EL (cell line): ENCODE measurements around the gene HOXA1.

ENCODE experiments used
- DNase-seq: peaks from one replicate; pipeline ENCODE4 v3.0.0-alpha.2; 2016

HOXA1 gene

DNA sequence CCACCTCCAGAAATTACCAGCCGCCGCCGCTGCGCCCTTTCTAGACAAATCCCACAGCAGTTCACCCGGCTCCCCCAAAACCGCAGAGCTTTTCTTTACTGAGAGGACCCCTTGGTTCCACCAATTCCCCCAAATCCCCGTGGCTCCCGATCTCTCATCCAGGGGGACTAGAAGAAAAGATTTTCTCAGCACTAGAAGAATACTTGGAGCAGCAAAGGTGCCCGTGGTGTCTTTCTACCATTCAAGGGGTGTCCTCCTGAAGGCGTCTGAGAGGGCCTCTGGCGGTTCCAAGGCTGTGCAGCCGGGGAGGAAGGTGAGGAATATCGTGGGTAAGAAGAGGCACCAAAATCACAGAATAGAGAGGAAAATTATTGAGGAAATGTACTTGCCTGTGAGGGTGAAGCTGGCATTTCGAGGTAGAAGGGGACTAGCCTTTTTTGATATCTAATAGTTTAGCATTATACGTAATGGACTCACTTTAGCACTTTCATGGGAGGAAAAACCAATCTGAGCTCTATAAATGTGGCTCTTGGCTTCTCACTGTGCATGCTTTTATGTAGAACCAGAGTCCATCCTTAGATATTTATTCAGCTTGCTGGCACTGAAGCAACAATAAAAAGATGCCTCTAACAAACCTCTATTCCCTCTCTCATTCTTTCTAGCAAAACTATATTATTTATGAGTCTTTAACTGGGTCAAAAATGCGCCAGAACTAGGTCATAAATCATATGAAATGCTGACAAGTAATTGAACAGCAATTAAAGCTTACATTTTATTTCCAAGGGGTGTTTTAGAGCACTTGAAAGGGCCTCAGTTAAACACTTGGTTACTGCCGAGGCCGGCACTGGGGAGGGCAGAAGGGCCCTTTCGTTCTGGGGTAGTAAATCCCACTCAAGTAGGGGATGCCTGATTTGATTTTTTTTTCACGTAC is 20.5 kb upstream of the HOXA1 start:
- DNase-seq: no peak

DNA sequence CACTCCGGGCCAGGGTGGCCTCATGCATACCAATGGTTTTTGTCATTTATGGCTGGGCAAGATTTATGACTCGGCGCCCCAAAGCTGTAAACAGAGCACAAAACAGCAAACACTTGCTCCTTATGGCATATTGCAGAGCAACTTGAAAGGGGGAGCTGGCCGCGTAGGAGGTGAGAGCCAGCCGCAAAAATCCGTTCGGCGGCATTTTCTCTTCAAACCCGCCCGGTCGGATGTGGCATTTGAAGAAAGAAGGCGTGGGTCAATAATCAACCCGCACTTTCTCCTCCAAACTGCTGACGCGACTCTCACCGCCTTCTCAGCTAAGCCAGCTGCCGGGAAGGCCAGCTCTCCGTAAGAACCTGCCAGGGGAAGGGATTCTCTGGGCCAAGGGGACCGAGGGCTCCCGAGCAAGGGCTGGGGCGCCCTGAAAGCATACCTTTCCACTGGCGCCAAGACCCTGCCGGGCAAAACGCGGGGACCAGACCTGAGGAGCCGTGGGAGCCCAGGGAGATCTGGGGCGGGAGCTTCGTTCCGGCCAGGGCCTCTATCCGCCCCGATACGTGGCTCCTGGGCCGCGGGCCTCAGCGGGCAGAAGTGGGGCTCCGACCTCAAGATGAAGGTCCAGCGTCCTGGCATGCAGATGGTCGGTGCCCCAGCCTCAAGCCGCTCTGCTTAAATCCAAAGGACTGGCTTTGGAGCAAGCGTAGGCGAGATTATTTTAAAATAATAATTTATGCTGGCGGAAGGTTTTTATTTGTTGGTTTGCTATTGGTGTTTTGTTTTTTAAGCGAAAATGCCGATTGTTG is 19.6 kb upstream of the HOXA1 start:
- DNase-seq: peak; percentile 86

DNA sequence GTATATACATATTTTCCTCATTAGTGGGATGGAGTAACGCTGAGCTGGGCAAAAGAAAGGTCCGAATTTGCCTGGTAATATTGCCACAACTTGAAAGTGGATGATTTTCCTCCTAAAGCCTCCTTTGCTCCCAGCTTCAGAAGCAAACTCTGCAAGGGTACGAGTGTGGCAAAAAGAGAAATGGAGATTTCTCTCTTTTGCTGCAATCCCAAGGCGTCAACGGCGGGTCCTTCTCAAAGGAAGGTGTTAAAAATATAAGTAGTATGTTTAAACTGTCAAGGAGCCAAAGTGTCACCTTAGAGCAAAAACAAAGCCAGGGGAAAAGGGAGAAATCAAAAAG is 19.1 kb upstream of the HOXA1 start:
- DNase-seq: no peak

GRCh38 chr7:27113991-27114769 is 18.4 kb upstream of the HOXA1 start:
- no peak for DNase-seq

- DNase-seq: no peak
Observed at GRCh38 chr7:27112955-27113949, 17.5 kb upstream of the HOXA1 start.

DNA sequence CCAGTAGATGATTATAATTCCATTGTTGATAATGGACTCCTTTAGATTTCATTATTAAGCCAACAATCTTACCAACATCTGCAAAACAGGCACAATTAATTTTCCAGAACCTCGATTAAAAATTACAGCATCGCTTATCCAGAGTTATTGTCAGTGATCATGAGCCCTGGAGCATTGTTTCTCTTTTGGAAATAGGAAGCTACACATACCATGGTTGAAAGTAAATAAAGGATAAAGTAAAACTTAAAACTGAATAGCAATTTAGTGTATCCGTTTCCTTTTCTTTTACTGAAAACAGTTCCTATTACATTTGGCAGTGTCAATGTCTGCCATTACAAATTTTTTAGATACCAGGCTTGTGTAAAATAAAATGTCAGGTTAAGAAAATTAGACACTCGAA is 16.6 kb upstream of the HOXA1 start:
- no peak for DNase-seq

GRCh38 chr7:27111751-27112277 is 16.0 kb upstream of the HOXA1 start:
- DNase-seq: no peak

DNA sequence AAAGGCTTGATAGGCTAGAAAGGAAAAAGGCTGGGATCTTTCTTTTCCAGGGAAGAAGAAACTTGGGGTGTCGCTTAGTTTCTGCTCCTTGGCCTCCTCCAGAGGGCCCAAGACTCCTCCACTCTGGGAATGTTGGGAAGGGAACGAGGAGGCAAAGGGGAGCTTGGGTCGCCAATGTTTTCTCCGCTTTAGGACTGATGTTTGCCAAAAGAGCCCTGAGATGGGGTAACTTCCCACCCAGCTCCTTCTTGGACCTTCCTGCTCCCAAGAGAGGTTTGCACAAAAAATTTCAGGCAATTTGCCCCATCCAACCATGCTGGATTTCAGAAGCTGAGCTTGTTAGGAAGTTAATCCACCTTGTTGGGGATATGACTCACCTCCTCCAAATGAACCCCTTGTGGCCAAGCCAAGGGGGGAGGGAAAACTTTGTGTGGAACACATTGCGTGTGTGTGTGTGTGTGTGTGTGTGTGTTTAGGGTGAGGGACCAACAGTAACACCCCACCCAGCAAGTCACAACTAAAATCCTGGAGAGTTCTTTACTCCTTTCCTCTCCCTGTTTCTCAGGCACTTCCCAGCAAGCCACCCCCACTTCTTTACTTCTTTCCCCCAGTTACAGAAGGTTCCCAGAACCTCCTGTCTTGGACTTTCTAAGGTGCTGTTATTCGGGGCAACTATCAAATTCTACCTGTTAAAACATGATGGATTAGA is 15.4 kb upstream of the HOXA1 start:
- peak; percentile 53 for DNase-seq

- DNase-seq: peak; percentile 83
Observed at GRCh38 chr7:27110186-27111031, 14.6 kb upstream of the HOXA1 start.

DNA sequence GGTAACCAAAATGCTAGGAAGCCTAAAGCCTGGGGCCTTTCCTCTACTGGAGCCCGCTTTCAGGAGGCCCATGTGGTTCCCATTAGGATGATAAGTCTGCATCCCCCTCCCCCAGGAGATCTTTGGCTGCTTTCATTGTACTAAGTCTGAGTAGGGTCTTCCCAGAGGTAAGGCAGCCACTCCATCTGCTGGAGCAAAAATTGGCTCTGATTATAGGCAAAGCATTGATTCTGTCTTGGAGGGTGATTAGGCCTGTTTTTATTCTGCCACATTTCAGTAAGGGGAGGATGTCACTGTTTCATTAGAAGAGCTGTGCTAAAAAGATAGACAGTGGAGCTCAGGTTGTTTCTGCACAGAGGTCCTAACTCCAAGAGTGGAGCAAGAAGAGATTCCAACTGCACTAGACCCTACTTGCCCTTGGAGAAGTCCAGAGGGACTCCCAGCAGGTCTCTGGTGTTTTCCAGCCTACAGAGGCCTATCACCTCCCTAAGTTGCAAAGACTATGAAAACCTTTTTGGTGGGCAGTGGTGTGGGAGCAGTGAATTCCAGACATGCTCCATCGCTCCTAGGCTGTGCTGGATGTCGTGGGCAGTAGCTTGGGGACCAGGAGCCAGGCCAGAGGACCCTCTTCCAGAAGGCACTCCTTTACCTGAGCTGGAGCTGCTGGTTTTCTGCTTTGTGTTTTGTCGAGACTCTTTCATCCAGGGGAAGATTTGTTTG is 13.8 kb upstream of the HOXA1 start:
- DNase-seq: no peak

DNA sequence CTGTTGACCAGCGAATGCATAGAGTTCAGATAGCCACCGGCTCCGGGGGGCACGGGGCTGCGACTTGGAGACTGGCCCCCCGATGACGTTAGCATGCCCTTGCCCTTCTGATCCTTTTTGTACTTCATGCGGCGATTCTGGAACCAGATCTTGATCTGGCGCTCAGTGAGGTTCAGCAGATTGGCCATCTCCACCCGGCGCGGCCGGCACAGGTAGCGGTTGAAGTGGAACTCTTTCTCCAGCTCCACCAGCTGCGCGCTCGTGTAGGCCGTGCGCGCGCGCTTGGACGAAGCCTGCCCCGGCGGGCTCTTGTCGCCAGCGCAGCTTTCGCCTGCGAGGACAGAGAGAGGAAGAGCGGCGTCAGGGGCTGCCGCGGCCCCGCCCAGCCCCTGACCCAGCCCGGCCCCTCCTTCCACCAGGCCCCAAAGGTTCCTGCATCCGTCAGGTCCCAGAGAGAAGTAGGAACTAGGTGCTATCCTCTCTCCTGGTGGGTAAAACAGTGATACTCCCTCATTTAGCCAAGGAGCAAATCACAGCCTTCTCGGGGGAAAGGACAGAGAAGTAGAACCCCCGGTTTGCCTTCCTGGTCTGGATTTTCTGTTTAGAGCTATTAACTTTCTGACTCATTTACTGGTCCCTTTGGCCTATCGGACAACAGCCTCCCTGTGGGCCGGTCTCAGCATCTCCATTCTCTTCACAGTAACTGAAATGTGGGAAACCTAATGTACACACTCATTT is 12.8 kb upstream of the HOXA1 start:
- no peak for DNase-seq

- DNase-seq: no peak
Observed at GRCh38 chr7:27107391-27108381, 11.9 kb upstream of the HOXA1 start.

DNA sequence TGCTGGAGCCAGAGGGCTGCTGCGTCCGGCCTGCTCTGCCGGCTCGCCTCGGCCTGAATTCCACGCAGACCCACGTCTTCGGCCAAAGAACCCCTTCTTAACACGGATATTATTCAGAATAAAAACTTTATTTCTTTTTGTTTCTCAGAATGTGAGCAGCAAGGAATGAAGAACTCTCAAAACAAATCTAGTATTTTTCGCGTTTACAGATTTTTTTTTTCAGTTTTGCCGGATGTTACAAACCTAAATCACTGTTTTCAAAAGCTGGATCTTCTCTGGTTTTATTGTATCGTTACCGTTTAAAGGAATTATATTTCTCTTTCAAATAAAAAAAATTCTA is 11.1 kb upstream of the HOXA1 start:
- no peak for DNase-seq

DNA sequence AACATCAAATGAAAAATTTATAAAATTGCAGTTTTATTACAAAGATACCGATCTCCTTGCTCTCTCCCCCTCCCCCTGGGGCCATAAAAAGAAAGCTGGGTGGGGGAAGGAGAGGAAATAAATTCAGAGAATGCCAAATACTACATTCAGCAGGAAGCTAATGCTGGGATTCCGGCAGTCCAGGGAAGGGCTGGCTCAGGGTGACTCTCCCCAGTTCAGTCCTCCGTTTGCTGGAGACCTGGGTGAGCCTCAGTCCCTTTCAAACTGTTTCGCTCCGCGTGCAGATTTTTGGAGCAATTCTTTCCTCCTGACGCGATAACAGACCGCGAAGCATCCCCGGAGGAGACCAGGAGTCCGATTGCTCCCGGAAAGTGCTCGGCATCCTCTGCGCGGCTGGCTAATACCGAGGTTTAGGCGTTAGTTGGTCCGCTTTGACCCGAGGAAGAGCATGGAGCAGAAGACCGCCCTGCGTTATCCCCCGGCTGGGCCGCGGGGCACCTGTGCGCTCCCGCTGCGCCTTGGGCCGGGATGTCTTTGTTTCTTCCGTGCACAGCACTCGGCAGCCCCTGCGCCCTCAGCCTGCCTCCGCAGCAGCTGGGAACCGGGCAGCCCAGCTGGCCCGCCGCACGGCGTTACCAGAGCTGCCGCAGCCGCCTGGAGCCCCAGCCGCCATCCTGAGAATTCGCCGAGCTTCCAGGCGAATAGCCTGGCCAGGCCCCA is 10.5 kb upstream of the HOXA1 start:
- DNase-seq: no peak

DNA sequence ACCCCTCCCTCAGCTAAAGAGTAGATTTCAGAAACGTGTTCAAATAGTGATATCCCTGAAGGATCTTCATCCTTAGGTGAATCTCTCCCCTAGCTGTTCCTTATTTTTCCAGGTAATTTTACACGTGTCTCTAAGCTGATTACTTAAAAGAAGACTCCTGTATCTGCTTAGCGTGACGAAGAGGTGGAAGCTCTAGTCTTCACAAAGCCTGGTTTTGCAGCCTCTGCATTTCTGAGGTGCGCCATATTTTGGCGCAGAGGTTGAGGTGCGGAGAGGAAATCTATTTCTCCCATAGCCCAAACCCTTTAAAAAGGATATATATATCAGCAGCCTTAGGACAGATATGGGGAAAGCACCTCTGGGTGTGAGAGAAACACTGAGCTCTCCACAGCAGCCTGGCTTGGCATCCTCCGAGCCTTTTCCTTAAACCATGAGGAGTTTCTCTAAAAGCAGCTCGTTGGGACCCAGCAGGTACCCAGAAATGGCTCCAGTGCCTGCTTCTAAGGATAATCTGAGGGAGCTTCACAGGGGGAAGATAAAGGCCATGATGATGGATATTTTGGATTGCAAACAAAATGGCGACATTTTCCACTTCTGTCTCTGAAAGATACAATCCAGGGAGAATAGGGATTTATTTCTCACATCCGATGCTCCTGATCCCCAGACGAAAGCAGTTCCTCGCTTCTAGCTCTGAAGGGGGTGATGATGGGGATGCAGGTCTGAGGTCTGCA is 9.7 kb upstream of the HOXA1 start:
- no peak for DNase-seq
